Measurements from ENCODE around the gene BTN1A1. TPM values are rescaled to one million over a fixed set of nuclear protein-coding genes. Genes with fewer than 3 reads are reported as not detected.

Gene BTN1A1
- total and polyA plus RNA-seq, 9 of the 15 experiments (the other 6 are each of a cell fraction or from before 2014, with no cell fraction given), result 0.01 to 0.15 (median 0.06) TPM; not detected in 4

DNA sequence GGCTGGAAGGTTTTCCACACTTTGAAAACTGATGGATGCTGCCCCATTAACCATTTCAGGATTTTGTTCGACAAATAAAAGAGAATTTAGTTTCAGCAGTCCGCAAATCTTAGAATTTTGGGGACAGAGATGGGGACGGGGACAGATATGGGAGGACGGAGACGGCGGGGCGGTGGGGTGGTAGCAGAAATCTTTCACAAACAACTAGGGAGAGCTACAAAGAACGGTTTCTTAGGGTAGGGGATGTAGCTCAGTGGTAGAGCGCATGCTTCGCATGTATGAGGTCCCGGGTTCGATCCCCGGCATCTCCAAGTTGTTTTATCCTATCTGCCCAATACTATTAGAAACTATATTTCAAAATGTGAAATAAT, 53.1 kb downstream of the BTN1A1 start (continued):
- TF ChIP-seq, protein P1, sequence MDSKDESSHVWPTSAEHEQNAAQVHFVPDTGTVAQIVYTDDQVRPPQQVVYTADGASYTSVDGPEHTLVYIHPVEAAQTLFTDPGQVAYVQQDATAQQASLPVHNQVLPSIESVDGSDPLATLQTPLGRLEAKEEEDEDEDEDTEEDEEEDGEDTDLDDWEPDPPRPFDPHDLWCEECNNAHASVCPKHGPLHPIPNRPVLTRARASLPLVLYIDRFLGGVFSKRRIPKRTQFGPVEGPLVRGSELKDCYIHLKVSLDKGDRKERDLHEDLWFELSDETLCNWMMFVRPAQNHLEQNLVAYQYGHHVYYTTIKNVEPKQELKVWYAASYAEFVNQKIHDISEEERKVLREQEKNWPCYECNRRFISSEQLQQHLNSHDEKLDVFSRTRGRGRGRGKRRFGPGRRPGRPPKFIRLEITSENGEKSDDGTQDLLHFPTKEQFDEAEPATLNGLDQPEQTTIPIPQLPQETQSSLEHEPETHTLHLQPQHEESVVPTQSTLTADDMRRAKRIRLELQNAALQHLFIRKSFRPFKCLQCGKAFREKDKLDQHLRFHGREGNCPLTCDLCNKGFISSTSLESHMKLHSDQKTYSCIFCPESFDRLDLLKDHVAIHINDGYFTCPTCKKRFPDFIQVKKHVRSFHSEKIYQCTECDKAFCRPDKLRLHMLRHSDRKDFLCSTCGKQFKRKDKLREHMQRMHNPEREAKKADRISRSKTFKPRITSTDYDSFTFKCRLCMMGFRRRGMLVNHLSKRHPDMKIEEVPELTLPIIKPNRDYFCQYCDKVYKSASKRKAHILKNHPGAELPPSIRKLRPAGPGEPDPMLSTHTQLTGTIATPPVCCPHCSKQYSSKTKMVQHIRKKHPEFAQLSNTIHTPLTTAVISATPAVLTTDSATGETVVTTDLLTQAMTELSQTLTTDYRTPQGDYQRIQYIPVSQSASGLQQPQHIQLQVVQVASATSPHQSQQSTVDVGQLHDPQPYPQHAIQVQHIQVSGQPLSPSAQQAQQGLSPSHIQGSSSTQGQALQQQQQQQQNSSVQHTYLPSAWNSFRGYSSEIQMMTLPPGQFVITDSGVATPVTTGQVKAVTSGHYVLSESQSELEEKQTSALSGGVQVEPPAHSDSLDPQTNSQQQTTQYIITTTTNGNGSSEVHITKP (IDR thresholded peaks at IDR 0.05; ENCODE audit: partially characterized antibody), result peak; percentile 22
- no peak for TF ChIP-seq ZSCAN32 (CRISPR knock-in tag; IDR thresholded peaks at IDR 0.05)
- no peak for TF ChIP-seq ZNF785 (CRISPR knock-in tag; IDR thresholded peaks at IDR 0.05)
- TF ChIP-seq BACH1 (tag; IDR thresholded peaks at IDR 0.05), result peak; percentile 36; the same call in 1 of the 2 replicates
- TF ChIP-seq ILF3 (IDR thresholded peaks at IDR 0.05; ENCODE audit: borderline replicate concordance), result peak; percentile 82
- TF ChIP-seq, protein P2, sequence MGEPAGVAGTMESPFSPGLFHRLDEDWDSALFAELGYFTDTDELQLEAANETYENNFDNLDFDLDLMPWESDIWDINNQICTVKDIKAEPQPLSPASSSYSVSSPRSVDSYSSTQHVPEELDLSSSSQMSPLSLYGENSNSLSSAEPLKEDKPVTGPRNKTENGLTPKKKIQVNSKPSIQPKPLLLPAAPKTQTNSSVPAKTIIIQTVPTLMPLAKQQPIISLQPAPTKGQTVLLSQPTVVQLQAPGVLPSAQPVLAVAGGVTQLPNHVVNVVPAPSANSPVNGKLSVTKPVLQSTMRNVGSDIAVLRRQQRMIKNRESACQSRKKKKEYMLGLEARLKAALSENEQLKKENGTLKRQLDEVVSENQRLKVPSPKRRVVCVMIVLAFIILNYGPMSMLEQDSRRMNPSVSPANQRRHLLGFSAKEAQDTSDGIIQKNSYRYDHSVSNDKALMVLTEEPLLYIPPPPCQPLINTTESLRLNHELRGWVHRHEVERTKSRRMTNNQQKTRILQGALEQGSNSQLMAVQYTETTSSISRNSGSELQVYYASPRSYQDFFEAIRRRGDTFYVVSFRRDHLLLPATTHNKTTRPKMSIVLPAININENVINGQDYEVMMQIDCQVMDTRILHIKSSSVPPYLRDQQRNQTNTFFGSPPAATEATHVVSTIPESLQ (CRISPR knock-in tag; IDR thresholded peaks at IDR 0.05), result no peak
- no peak for TF ChIP-seq PHF8 (IDR thresholded peaks at IDR 0.05; ENCODE audit: borderline replicate concordance, low read length)
- peak in 1 of 2 experiments; percentile 64; a peak in 1 of 4 replicates for TF ChIP-seq FOXK2 (conservative IDR thresholded peaks at IDR 0.05 in 1 of 2, IDR thresholded peaks at IDR 0.05 in 1 of 2; ENCODE audit: low read depth in 2 of 2)
- TF ChIP-seq HCFC1 (IDR thresholded peaks at IDR 0.05; ENCODE audit: low read depth, low read length), result 0 out of 2 replicates have a peak, but pooled peaks have one; percentile 3
- peak; percentile 69; the same call in 1 of the 2 replicates for TF ChIP-seq JUND (IDR thresholded peaks at IDR 0.05; ENCODE audit: borderline replicate concordance, low read depth, low read length)
- TF ChIP-seq JUND (tag; IDR thresholded peaks at IDR 0.05; ENCODE audit: borderline replicate concordance, low read depth, low read length), result no peak; the same call in 2 of the 3 replicates
- TF ChIP-seq MXD1 (CRISPR knock-in tag; IDR thresholded peaks at IDR 0.05; ENCODE audit: borderline replicate concordance, poor library complexity, severe bottlenecking), result no peak
- peak; percentile 75; the same call in 1 of the 2 replicates for TF ChIP-seq ZSCAN29 (IDR thresholded peaks at IDR 0.05)
- TF ChIP-seq, protein P3, sequence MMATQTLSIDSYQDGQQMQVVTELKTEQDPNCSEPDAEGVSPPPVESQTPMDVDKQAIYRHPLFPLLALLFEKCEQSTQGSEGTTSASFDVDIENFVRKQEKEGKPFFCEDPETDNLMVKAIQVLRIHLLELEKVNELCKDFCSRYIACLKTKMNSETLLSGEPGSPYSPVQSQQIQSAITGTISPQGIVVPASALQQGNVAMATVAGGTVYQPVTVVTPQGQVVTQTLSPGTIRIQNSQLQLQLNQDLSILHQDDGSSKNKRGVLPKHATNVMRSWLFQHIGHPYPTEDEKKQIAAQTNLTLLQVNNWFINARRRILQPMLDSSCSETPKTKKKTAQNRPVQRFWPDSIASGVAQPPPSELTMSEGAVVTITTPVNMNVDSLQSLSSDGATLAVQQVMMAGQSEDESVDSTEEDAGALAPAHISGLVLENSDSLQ (IDR thresholded peaks at IDR 0.05), result peak; percentile 35; the same call in 1 of the 2 replicates
- TF ChIP-seq, protein P4, sequence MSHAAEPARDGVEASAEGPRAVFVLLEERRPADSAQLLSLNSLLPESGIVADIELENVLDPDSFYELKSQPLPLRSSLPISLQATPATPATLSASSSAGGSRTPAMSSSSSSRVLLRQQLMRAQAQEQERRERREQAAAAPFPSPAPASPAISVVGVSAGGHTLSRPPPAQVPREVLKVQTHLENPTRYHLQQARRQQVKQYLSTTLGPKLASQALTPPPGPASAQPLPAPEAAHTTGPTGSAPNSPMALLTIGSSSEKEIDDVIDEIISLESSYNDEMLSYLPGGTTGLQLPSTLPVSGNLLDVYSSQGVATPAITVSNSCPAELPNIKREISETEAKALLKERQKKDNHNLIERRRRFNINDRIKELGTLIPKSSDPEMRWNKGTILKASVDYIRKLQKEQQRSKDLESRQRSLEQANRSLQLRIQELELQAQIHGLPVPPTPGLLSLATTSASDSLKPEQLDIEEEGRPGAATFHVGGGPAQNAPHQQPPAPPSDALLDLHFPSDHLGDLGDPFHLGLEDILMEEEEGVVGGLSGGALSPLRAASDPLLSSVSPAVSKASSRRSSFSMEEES (CRISPR knock-in tag; IDR thresholded peaks at IDR 0.05), result no peak
- TF ChIP-seq BRD4 (IDR thresholded peaks at IDR 0.05), result peak; percentile 92; the same call in 1 of the 2 replicates
- TF ChIP-seq MYC (IDR thresholded peaks at IDR 0.05; ENCODE audit: low read depth, low read length), result peak; percentile 65; the same call in 1 of the 2 replicates
- TF ChIP-seq MYC (CRISPR knock-in tag; IDR thresholded peaks at IDR 0.05; ENCODE audit: borderline replicate concordance, low read depth), result no peak
- TF ChIP-seq KAT8 (IDR thresholded peaks at IDR 0.05; ENCODE audit: low read depth), result no peak
- peak; percentile 97 for TF ChIP-seq ZNF263 (CRISPR knock-in tag; IDR thresholded peaks at IDR 0.05; ENCODE audit: borderline replicate concordance)
